Panc1 (cell line): ENCODE data around the gene GKN1.

ENCODE experiments used
- CTCF ChIP-seq: fragments of 450-650 bp; IDR thresholded peaks from 2 replicates; pipeline ENCODE4 v1.5.1; 2017; ENCODE audit warnings: mild to moderate bottlenecking
- POLR2AphosphoS5 ChIP-seq: IDR thresholded peaks from 2 replicates; pipeline ENCODE4 v1.6.1; 2012; ENCODE audit warnings: mild to moderate bottlenecking, low read depth, low read length, moderate library complexity
- REST ChIP-seq, 2 experiments: IDR thresholded peaks; 2 replicates each; pipeline ENCODE4 v1.6.1; 2011 to 2012; ENCODE audit warnings: low read depth in 2 of 2, control low read depth in 1 of 2, low read length in 1 of 2, mild to moderate bottlenecking in 1 of 2, moderate library complexity in 1 of 2; ENCODE audit not compliant: insufficient read depth in 1 of 2
- SIN3A ChIP-seq: IDR thresholded peaks from 2 replicates; pipeline ENCODE4 v1.6.1; 2012; ENCODE audit warnings: low read depth, mild to moderate bottlenecking, low read length, moderate library complexity, borderline replicate concordance; ENCODE audit not compliant: insufficient read depth
- TCF7L2 ChIP-seq: IDR thresholded peaks from 2 replicates; pipeline ENCODE4 v1.6.1; 2011; ENCODE audit warnings: mild to moderate bottlenecking, low read depth, low read length, inconsistent platforms

GRCh38 chr2:69013840-69014821 is 39.7 kb downstream of the GKN1 start:
- TF ChIP-seq CTCF (no peak), POLR2AphosphoS5 (no peak), REST (IDR thresholded peaks at IDR 0.05; ENCODE audit: insufficient read depth in 1 of 2, low read depth in 2 of 2, low read length in 1 of 2) (no peak), TCF7L2 (no peak), SIN3A (no peak; the same call in 1 of the 2 replicates)
